H1 (cell line): ENCODE measurements around the gene ABHD16B. TPM values are rescaled to one million over a fixed set of nuclear protein-coding genes. Genes with fewer than 3 reads are reported as not detected.

Source experiments
- CTCF ChIA-PET: fragments of 300-600 bp; sonication (Branson Sonifier 250); formaldehyde crosslinking; loops from one replicate; lab custom pipeline; 2021; ENCODE audit not compliant: partially characterized antibody; lab: Charles Lee
- POLR2A ChIA-PET: fragments of 300-600 bp; sonication (Branson Sonifier 250); formaldehyde crosslinking; loops from one replicate; lab custom pipeline; 2021; ENCODE audit warnings: inconsistent platforms; ENCODE audit not compliant: partially characterized antibody; lab: Charles Lee
- DNase-seq, 2 experiments: peaks; one replicate each; pipeline versions ENCODE4 v3.0.0 to v3.0.0-alpha.2; 2010 to 2022; ENCODE audit warnings: low spot score in 2 of 2, low read depth in 1 of 2, mixed read lengths in 1 of 2
- FAIRE-seq: peaks from 2 replicates; lab custom pipeline; 2011; peaks lifted over from hg19 to GRCh38; lab: Jason Lieb, UNC
- H2AFZ ChIP-seq: 2 replicates; pipeline ENCODE4 v1.8.1; 2012; ENCODE audit warnings: low read length, inconsistent platforms
- H2AK5ac ChIP-seq: 2 replicates; pipeline ENCODE4 v1.6.1; 2013; ENCODE audit warnings: low read depth, low read length
- H2BK120ac ChIP-seq: replicated peaks from 2 replicates; pipeline ENCODE3; 2013; ENCODE audit warnings: low read depth, low read length, inconsistent platforms
- H2BK12ac ChIP-seq: 2 replicates; pipeline ENCODE4 v1.6.1; 2013; ENCODE audit warnings: low read depth, low read length
- H2BK15ac ChIP-seq: 2 replicates; pipeline ENCODE4 v1.6.1; 2013; ENCODE audit warnings: low read length
- H2BK20ac ChIP-seq: 2 replicates; pipeline ENCODE4 v1.6.1; 2013; ENCODE audit warnings: low read length
- H2BK5ac ChIP-seq: 2 replicates; pipeline ENCODE4 v1.6.1; 2013; ENCODE audit warnings: low read depth, low read length
- H3K14ac ChIP-seq: 2 replicates; pipeline ENCODE4 v1.6.1; 2013; ENCODE audit warnings: inconsistent platforms; ENCODE audit not compliant: insufficient read length
- H3K18ac ChIP-seq: 2 replicates; pipeline ENCODE4 v1.6.1; 2013; ENCODE audit warnings: low read length; ENCODE audit errors: extremely low read depth
- H3K23ac ChIP-seq: 2 replicates; pipeline ENCODE4 v1.6.1; 2013; ENCODE audit warnings: inconsistent platforms; ENCODE audit not compliant: insufficient read length
- H3K23me2 ChIP-seq: 2 replicates; pipeline ENCODE4 v1.6.1; 2013; ENCODE audit warnings: low read depth, low read length
- H3K27ac ChIP-seq: 2 replicates; pipeline ENCODE4 v1.6.1; 2011; ENCODE audit warnings: low read depth, low read length, inconsistent platforms
- H3K27me3 ChIP-seq, 4 experiments: replicated peaks in 1 of 4; 1 replicate in 1 of 4; 2 replicates in 3 of 4; pipeline versions ENCODE4 v1.6.1 to v1.8.1; 2011 to 2013; ENCODE audit warnings: low read length in 3 of 4, mild to moderate bottlenecking in 3 of 4, inconsistent platforms in 2 of 4, mixed read lengths in 2 of 4, moderate library complexity in 1 of 4; ENCODE audit not compliant: control insufficient read depth in 3 of 4, insufficient read depth in 3 of 4; ENCODE audit errors: extremely low read depth in 1 of 4
- H3K36me3 ChIP-seq, 4 experiments: 2 replicates each; pipeline versions ENCODE4 v1.6.1 to v1.8.1; 2011 to 2013; ENCODE audit warnings: mild to moderate bottlenecking in 4 of 4, low read length in 3 of 4, moderate library complexity in 2 of 4, control low read depth in 1 of 4, inconsistent platforms in 1 of 4; ENCODE audit not compliant: insufficient read depth in 4 of 4, control insufficient read depth in 2 of 4
- H3K4ac ChIP-seq: replicated peaks from 2 replicates; pipeline ENCODE3; 2013; ENCODE audit warnings: low read length, low read depth, mixed read lengths, inconsistent platforms; ENCODE audit not compliant: insufficient read length
- H3K4me1 ChIP-seq, 4 experiments: replicated peaks in 1 of 4; 1 replicate in 1 of 4; 2 replicates in 3 of 4; pipeline versions ENCODE4 v1.6.1 to v1.8.1; 2011 to 2013; ENCODE audit warnings: low read length in 3 of 4, inconsistent platforms in 2 of 4, mixed read lengths in 1 of 4; ENCODE audit not compliant: insufficient read depth in 4 of 4, control insufficient read depth in 3 of 4
- H3K4me2 ChIP-seq, 2 experiments: 2 replicates each; pipeline versions ENCODE4 v1.6.1 to v1.8.1; 2011 to 2013; ENCODE audit warnings: low read depth in 2 of 2, low read length in 2 of 2, control low read depth in 1 of 2, inconsistent platforms in 1 of 2, mild to moderate bottlenecking in 1 of 2; ENCODE audit not compliant: insufficient read depth in 1 of 2
- H3K4me3 ChIP-seq, 4 experiments: fragments of 200-600, 300-600 bp in 1 of 4; sonication (generic), shearing (Covaris generic), sonication (Bioruptor Twin) in 1 of 4; 2 replicates each; pipeline versions ENCODE4 v1.5.1 to v1.8.1; 2011 to 2016; ENCODE audit warnings: low read length in 4 of 4, low read depth in 3 of 4, control low read depth in 2 of 4, inconsistent platforms in 2 of 4, mild to moderate bottlenecking in 2 of 4, mixed read lengths in 1 of 4, moderate library complexity in 1 of 4; ENCODE audit not compliant: insufficient read depth in 2 of 4; ENCODE audit errors: extremely low read depth in 1 of 4
- H3K56ac ChIP-seq: replicated peaks from 2 replicates; pipeline ENCODE3; 2013; ENCODE audit warnings: low read depth, mild to moderate bottlenecking, mixed read lengths, low read length, inconsistent platforms; ENCODE audit not compliant: insufficient read length
- H3K79me1 ChIP-seq: 2 replicates; pipeline ENCODE4 v1.6.1; 2013; ENCODE audit warnings: low read depth, low read length, control low read depth
- H3K79me2 ChIP-seq, 2 experiments: 2 replicates each; pipeline versions ENCODE4 v1.6.1 to v1.8.1; 2012 to 2013; ENCODE audit warnings: low read length in 2 of 2, mild to moderate bottlenecking in 2 of 2, inconsistent platforms in 1 of 2; ENCODE audit not compliant: insufficient read depth in 2 of 2, control insufficient read depth in 1 of 2
- H3K9ac ChIP-seq, 4 experiments: replicated peaks in 1 of 4; 1 replicate in 1 of 4; 2 replicates in 3 of 4; pipeline versions ENCODE4 v1.6.1 to v1.8.1; 2011 to 2013; ENCODE audit warnings: low read depth in 3 of 4, low read length in 3 of 4, control low read depth in 2 of 4, mild to moderate bottlenecking in 2 of 4, moderate library complexity in 2 of 4, inconsistent platforms in 1 of 4; ENCODE audit errors: extremely low read depth in 1 of 4
- H3K9me3 ChIP-seq, 2 experiments: 2 replicates each; pipeline versions ENCODE4 v1.6.1 to v1.8.1; 2012 to 2013; ENCODE audit warnings: mild to moderate bottlenecking in 2 of 2, moderate library complexity in 2 of 2, control low read depth in 1 of 2, inconsistent platforms in 1 of 2, low read depth in 1 of 2, low read length in 1 of 2, mixed read lengths in 1 of 2; ENCODE audit not compliant: insufficient read depth in 2 of 2
- H4K20me1 ChIP-seq, 2 experiments: replicated peaks in 1 of 2; 2 replicates each; pipeline versions ENCODE3 to v1.8.1; 2011 to 2013; ENCODE audit warnings: inconsistent platforms in 2 of 2, low read length in 2 of 2, mild to moderate bottlenecking in 1 of 2; ENCODE audit not compliant: insufficient read depth in 2 of 2, control insufficient read depth in 1 of 2
- H4K5ac ChIP-seq: 2 replicates; pipeline ENCODE4 v1.6.1; 2013; ENCODE audit warnings: low read length, low read depth, mixed read lengths, inconsistent platforms; ENCODE audit not compliant: insufficient read length
- H4K8ac ChIP-seq: 2 replicates; pipeline ENCODE4 v1.8.0; 2013; ENCODE audit warnings: mild to moderate bottlenecking, moderate library complexity, low read length, inconsistent platforms; ENCODE audit not compliant: insufficient read depth; ENCODE audit errors: extremely low read depth
- H4K91ac ChIP-seq: replicated peaks from 2 replicates; pipeline ENCODE3; 2013; ENCODE audit warnings: low read length, mixed read lengths, inconsistent platforms; ENCODE audit not compliant: insufficient read length
- CBX5 ChIP-seq: fragments of 300-800, 300-1000 bp; sonication (generic); IDR thresholded peaks from 2 replicates; pipeline ENCODE4 v1.7.1; 2016; ENCODE audit warnings: antibody characterized with exemption, low read length, low read depth
- CHD1 ChIP-seq: IDR thresholded peaks from 2 replicates; pipeline ENCODE4 v1.6.1; 2012; ENCODE audit warnings: low read depth, low read length, improper control_type of control experiment
- E2F6 ChIP-seq: IDR thresholded peaks from 2 replicates; pipeline ENCODE4 v1.6.1; 2012; ENCODE audit warnings: inconsistent platforms
- FOSL1 ChIP-seq: IDR thresholded peaks from 2 replicates; pipeline ENCODE4 v1.6.1; 2011; ENCODE audit warnings: mild to moderate bottlenecking, low read depth, low read length, moderate library complexity; ENCODE audit not compliant: insufficient read depth
- JUND ChIP-seq: IDR thresholded peaks from 2 replicates; pipeline ENCODE4 v1.6.1; 2011; ENCODE audit warnings: mild to moderate bottlenecking, improper control_type of control experiment, low read length
- POLR2A ChIP-seq, 2 experiments: IDR thresholded peaks; 1 replicate in 1 of 2; 2 replicates in 1 of 2; pipeline ENCODE4 v1.6.1; 2011; ENCODE audit warnings: low read depth in 2 of 2, low read length in 2 of 2, mild to moderate bottlenecking in 2 of 2; ENCODE audit errors: control extremely low read depth in 1 of 2
- SP2 ChIP-seq: IDR thresholded peaks from 2 replicates; pipeline ENCODE4 v1.6.1; 2012; ENCODE audit warnings: mild to moderate bottlenecking, low read length, inconsistent platforms
- SP4 ChIP-seq: IDR thresholded peaks from 2 replicates; pipeline ENCODE4 v1.6.1; 2012; ENCODE audit warnings: low read length, inconsistent platforms
- YY1 ChIP-seq: IDR thresholded peaks from 2 replicates; pipeline ENCODE4 v1.6.1; 2011; ENCODE audit warnings: low read depth, mild to moderate bottlenecking, low read length
- WGBS, 2 experiments: shearing (Covaris generic) in 1 of 2; methylation state at CpG; one replicate each; pipeline versions ENCODE4 v1.1.6 to v1.1.7; 2013 to 2015; ENCODE audit warnings: low lambda C conversion rate in 2 of 2, mixed read lengths in 2 of 2, inconsistent platforms in 1 of 2, low coverage in 1 of 2, missing lambda C conversion rate in 1 of 2; ENCODE audit not compliant: insufficient replicate concordance in 2 of 2, insufficient coverage in 1 of 2, insufficient read length in 1 of 2; ENCODE audit errors: extremely low coverage in 1 of 2, missing lambda C conversion rate in 1 of 2; 5-methylcytosine and 5-hydroxymethylcytosine counted together
- polyA plus RNA-seq, 7 experiments: library from polyadenylated mRNA; depleted of rRNA in 3 of 7; stranded (reverse) in 5 of 7; unstranded in 2 of 7; fragments of >200 nt in 5 of 7; fragments of 200-250 nt in 2 of 7; gene quantifications; 1 replicate in 5 of 7; 2 replicates in 1 of 7; 4 replicates in 1 of 7; pipeline versions ENCODE4 v1.2.1 to v1.2.3, GENCODE V29; 2011 to 2013; ENCODE audit warnings: missing spikeins in 2 of 7, mixed read lengths in 2 of 7
- total RNA-seq: library from RNA; stranded (reverse); fragmentation: NEBNext Ultra II Directional; extraction: Animal tissue kit (Norgen Biotek cat#: 25700); gene quantifications from 2 replicates; pipeline ENCODE4 v1.2.1, GENCODE V29; 2021
- TF ChIP-seq, protein P1 (sequence below): IDR thresholded peaks from 2 replicates; pipeline ENCODE4 v1.6.1; 2011; ENCODE audit warnings: low read length, improper control_type of control experiment
- TF ChIP-seq, protein P2 (sequence below): IDR thresholded peaks from 2 replicates; pipeline ENCODE4 v1.6.1; 2012; ENCODE audit warnings: low read length, inconsistent platforms

ABHD16B gene
- total and polyA plus RNA-seq, 2 of the 8 experiments (the other 6 are each of a cell fraction or from before 2014, with no cell fraction given), result not detected

DNA sequence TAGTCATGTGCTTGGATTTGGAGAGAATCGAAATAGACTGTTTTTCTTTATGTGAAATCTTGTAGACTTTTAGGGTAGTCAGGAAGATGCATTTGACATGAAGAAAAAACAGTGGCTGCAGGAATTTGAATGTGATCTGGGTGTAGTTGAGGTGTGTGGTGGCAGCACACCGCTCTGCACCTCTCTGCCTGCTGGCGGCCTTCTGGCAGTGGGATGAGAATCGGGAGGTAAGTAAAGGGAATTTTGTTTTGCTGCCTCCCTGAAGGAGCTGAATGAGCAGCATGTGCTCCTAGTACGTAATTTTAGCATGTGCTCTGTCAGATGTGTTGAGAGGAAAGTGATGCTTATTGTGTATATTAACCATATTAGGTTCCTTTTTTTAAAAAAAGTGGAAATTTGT, 7.0 kb downstream of the ABHD16B start:
- Histone ChIP-seq H4K5ac (no peak overlapping the region), H2BK120ac (no peak overlapping the region), H3K79me1 (peaks cover 3% of the 10 kb centered on the region), H3K14ac (no peak overlapping the region), H3K23me2 (peaks cover 4% of the 10 kb centered on the region; the same call in 1 of the 2 replicates), H3K9ac (no peak overlapping the region), H3K18ac (no peak overlapping the region), H2BK12ac (no peak overlapping the region), H2BK20ac (no peak overlapping the region), H2AK5ac (no peak overlapping the region), H3K79me2 (peaks cover 0 to 49% of the 10 kb centered on the region in 2 experiments; a peak in 2 of 4 replicates), H3K4ac (no peak overlapping the region), H3K23ac (no peak overlapping the region), H3K4me1 (peaks cover 0 to 6% (median 2%) of the 10 kb centered on the region in 4 experiments; a peak in 4 of 7 replicates), H3K56ac (no peak overlapping the region), H3K36me3 (peaks cover 10 to 20% (median 15%) of the 10 kb centered on the region in 4 experiments; a peak in 7 of 8 replicates), H2AFZ (no peak overlapping the region), H3K27ac (no peak overlapping the region), H3K27me3 (no peaks in the 10 kb centered on the region), H2BK5ac (no peak overlapping the region), H3K9me3 (no peaks in the 10 kb centered on the region), H4K8ac (no peak overlapping the region), H4K91ac (no peak overlapping the region), H4K20me1 (peaks cover 0 to 7% of the 10 kb centered on the region in 2 experiments), H3K4me2 (no peak overlapping the region), H3K4me3 (no peak overlapping the region), H2BK15ac (no peak overlapping the region)
- WGBS, 2 experiments, result 86% methylated on average over 5 of the region's 5 CpGs; no CpG with 5 or more reads in 1 of the 2 experiments
- no peak for DNase-seq
- no peak for FAIRE-seq
- POLR2A ChIA-PET, result interaction anchor here (1.1 to 1.5 kb wide), 3 partner anchors 27 to 76 kb away, joined by 3 read pairs; partner anchors contain the start of gene DNAJC5
- CTCF ChIA-PET, result interaction anchor here (0.6 to 2.6 kb wide), 7 partner anchors 9 to 120 kb away, joined by 3 to 12 read pairs (median 3); no protein-coding TSS in a partner anchor
- TF ChIP-seq POLR2A (IDR thresholded peaks at IDR 0.05; ENCODE audit: control extremely low read depth in 1 of 2, low read depth in 2 of 2, low read length in 2 of 2), result no peak
- TF ChIP-seq E2F6, result no peak
- no peak for TF ChIP-seq FOSL1
- no peak for TF ChIP-seq SP2
- TF ChIP-seq, protein P1, sequence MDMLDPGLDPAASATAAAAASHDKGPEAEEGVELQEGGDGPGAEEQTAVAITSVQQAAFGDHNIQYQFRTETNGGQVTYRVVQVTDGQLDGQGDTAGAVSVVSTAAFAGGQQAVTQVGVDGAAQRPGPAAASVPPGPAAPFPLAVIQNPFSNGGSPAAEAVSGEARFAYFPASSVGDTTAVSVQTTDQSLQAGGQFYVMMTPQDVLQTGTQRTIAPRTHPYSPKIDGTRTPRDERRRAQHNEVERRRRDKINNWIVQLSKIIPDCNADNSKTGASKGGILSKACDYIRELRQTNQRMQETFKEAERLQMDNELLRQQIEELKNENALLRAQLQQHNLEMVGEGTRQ, result no peak
- TF ChIP-seq JUND, result no peak
- no peak for TF ChIP-seq CHD1
- no peak for TF ChIP-seq YY1
- TF ChIP-seq SP4, result no peak
- TF ChIP-seq CBX5, result no peak
- TF ChIP-seq, protein P2, sequence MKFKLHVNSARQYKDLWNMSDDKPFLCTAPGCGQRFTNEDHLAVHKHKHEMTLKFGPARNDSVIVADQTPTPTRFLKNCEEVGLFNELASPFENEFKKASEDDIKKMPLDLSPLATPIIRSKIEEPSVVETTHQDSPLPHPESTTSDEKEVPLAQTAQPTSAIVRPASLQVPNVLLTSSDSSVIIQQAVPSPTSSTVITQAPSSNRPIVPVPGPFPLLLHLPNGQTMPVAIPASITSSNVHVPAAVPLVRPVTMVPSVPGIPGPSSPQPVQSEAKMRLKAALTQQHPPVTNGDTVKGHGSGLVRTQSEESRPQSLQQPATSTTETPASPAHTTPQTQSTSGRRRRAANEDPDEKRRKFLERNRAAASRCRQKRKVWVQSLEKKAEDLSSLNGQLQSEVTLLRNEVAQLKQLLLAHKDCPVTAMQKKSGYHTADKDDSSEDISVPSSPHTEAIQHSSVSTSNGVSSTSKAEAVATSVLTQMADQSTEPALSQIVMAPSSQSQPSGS, result no peak
